Sigmoid colon (tissue), 7 donors: ENCODE results near the gene ADAM19. TPM values are rescaled to one million over a fixed set of nuclear protein-coding genes. Genes with fewer than 3 reads are reported as not detected.
A peak's percentile ranks its signal among the peaks of the same experiment; 100 is the strongest.

Experiments
- DNase-seq: peaks from one replicate; pipeline ENCODE4 v3.0.0-alpha.2; 2019
- H3K27ac ChIP-seq, 4 donors: fragments of 200-600 bp; sonication (generic); one replicate each; pipeline ENCODE4 v1.5.1; 2016 to 2019; ENCODE audit warnings: mild to moderate bottlenecking in 1 of 4
- H3K27me3 ChIP-seq, 3 donors: fragments of 200-600 bp; sonication (generic); one replicate each; pipeline ENCODE4 v1.5.1; 2019; ENCODE audit warnings: mild to moderate bottlenecking in 1 of 3
- H3K36me3 ChIP-seq, 4 donors: fragments of 200-600 bp; sonication (generic); one replicate each; pipeline ENCODE4 v1.5.1; 2016 to 2019
- H3K4me1 ChIP-seq, 4 donors: fragments of 200-600 bp; sonication (generic); one replicate each; pipeline ENCODE4 v1.5.1; 2017 to 2019
- H3K4me3 ChIP-seq, 4 donors: fragments of 200-600 bp; sonication (generic); one replicate each; pipeline ENCODE4 v1.5.1; 2017 to 2019; ENCODE audit warnings: mild to moderate bottlenecking in 2 of 4, moderate library complexity in 1 of 4
- H3K9me3 ChIP-seq, 4 donors: fragments of 200-600 bp in 3 of 4; sonication (generic) in 3 of 4; one replicate each; pipeline versions ENCODE4 v1.5.1 to v1.6.1; 2013 to 2019
- EP300 ChIP-seq, 4 donors: sonication (generic); formaldehyde crosslinking; IDR thresholded peaks; one replicate each; pipeline ENCODE4 v1.6.1; 2017; ENCODE audit warnings: antibody characterized with exemption in 4 of 4
- POLR2A ChIP-seq, 2 donors: fragments of 450-650 bp; IDR thresholded peaks; one replicate each; pipeline ENCODE4 v1.6.1; 2016; ENCODE audit warnings: antibody characterized with exemption in 2 of 2, mild to moderate bottlenecking in 2 of 2, moderate library complexity in 2 of 2
- POLR2AphosphoS5 ChIP-seq, 4 donors: sonication (generic); formaldehyde crosslinking; IDR thresholded peaks; one replicate each; pipeline ENCODE4 v1.6.1; 2017; ENCODE audit warnings: antibody characterized with exemption in 4 of 4
- WGBS, 2 donors: extraction: QIAGEN DNeasy Blood & Tissue Kit; methylation state at CpG; one replicate each; pipeline ENCODE4 v1.1.7; 2013; 5-methylcytosine and 5-hydroxymethylcytosine counted together
- intact Hi-C: fragments of 100-400 bp; cut with DNase I; formaldehyde crosslinking; loops from one replicate; pipeline ENCODE4 v1.15.1; 2023
- polyA plus RNA-seq, 3 donors: library from polyadenylated mRNA; stranded (reverse); fragments of 200-250 nt; gene quantifications; one replicate each; pipeline ENCODE4 v1.2.3, GENCODE V29; 2013
- total RNA-seq, 4 donors: library from RNA; depleted of rRNA; stranded (reverse); fragments of >200 nt; gene quantifications; one replicate each; pipeline ENCODE4 v1.1.0, GENCODE V29; 2016
- TF ChIP-seq, protein P1 (sequence below), 4 experiments: fragments of 450-650 bp in 3 of 4; fragments of 200-600 bp in 1 of 4; IDR thresholded peaks; one replicate each; pipeline ENCODE4 v1.5.1; 2016 to 2019; ENCODE audit warnings: antibody characterized with exemption in 4 of 4, mild to moderate bottlenecking in 3 of 4, moderate library complexity in 2 of 4
- donor health status: healthy with polysubstance abuse.
- donor health status: Bipolar disorder and iron deficiency.
- donor health status: healthy.

The ADAM19 gene
- total and polyA plus RNA-seq, 7 donors, result 1.2 to 53.2 (median 18.8) TPM

DNA sequence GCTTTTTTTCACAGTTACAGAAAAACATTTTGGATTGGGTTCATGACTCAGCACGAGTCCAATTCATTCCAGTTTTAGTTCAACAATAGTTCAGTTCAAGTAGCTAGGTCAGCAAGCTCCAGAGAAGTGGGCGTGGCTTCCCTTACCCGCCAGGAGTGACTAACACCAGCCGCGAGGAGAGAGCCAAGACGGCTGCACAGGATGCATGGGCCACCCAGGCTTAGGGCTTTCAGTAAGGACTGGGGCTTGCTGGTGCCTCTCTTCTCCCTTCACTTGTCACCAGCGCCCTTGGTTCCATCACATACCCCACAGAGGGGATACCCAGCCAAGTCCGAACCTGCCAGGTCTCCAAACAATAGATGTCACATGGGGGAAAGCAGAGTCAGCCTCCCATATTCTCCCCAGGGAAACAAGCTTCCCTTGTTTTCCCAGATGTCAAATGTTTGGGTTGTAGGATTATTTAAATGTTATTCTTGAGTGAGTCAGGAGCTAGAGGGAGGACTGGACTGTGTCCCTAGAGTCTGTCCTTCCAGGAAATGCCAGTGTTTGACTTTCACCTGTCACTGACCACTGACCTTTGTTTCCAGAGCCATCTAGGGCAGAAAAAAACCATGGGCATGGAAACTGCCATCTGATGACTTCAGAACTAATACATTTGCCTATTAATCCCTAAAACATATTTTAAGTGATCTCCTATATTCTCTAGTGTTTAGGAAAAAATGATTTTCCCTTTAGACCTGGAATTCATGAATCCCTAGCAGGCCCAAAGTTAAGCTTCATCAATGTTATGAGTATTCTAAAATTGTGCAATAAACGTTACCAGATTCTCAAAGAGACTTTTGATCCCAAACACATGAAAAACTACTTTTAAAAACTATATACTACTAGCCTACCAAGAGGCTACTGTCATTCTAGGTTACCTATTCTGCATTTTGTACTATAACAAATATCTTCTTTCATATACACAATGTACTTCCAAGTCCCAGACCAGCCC, 63.6 kb downstream of the ADAM19 start:
- H3K27me3 ChIP-seq, result no peaks in the 10 kb centered on the region
- TF ChIP-seq, protein P1, sequence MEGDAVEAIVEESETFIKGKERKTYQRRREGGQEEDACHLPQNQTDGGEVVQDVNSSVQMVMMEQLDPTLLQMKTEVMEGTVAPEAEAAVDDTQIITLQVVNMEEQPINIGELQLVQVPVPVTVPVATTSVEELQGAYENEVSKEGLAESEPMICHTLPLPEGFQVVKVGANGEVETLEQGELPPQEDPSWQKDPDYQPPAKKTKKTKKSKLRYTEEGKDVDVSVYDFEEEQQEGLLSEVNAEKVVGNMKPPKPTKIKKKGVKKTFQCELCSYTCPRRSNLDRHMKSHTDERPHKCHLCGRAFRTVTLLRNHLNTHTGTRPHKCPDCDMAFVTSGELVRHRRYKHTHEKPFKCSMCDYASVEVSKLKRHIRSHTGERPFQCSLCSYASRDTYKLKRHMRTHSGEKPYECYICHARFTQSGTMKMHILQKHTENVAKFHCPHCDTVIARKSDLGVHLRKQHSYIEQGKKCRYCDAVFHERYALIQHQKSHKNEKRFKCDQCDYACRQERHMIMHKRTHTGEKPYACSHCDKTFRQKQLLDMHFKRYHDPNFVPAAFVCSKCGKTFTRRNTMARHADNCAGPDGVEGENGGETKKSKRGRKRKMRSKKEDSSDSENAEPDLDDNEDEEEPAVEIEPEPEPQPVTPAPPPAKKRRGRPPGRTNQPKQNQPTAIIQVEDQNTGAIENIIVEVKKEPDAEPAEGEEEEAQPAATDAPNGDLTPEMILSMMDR (IDR thresholded peaks at IDR 0.05), result no peak
- TF ChIP-seq POLR2A (IDR thresholded peaks at IDR 0.05) (no peak), POLR2AphosphoS5 (IDR thresholded peaks at IDR 0.05) (peak; percentile 38 to 89 (median 68)), EP300 (IDR thresholded peaks at IDR 0.05) (peak in 2 of 4 donors; percentile 14 to 17)
- peaks cover 0 to 31% (median 17%) of the 10 kb centered on the region in 4 donors for H3K36me3 ChIP-seq
- DNase-seq, result peak; percentile 99
- peaks cover 0 to 76% (median 48%) of the 10 kb centered on the region in 4 donors for H3K4me1 ChIP-seq
- intact Hi-C loops, result no loop called here
- no peak overlapping the region for H3K4me3 ChIP-seq
- WGBS, 2 donors, result 70 to 78% methylated on average over 9 of the region's 9 CpGs
- peak overlapping the region; percentile 76 to 95 (median 84) for H3K27ac ChIP-seq
- H3K9me3 ChIP-seq, result no peaks in the 10 kb centered on the region

DNA sequence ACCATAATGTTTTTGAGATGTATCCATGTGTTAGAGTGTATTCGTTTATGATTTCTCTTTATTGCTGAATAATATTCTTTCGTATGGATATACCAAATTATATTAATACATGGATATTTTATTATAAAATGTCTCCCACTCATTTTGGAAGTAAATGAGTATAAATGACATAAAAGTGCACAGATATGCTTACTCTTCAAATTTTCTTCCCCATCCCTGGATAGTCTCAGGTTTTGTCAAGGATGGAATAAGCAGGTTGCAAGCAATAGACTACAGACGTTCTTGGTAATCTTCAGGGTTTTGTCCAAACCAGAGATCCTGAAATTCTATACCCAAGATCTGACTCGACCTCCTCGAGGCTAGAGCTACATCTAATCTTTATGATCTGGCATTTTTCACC, 64.9 kb downstream of the ADAM19 start:
- no peak overlapping the region for H3K4me3 ChIP-seq
- no peaks in the 10 kb centered on the region for H3K9me3 ChIP-seq
- no peak for DNase-seq
- peaks cover 0 to 64% (median 35%) of the 10 kb centered on the region in 4 donors for H3K4me1 ChIP-seq
- intact Hi-C loops, result no loop called here
- H3K36me3 ChIP-seq, result peaks cover 0 to 44% (median 20%) of the 10 kb centered on the region in 4 donors
- no peaks in the 10 kb centered on the region for H3K27me3 ChIP-seq
- TF ChIP-seq, protein P1 (IDR thresholded peaks at IDR 0.05), result no peak
- TF ChIP-seq EP300 (IDR thresholded peaks at IDR 0.05) (no peak), POLR2A (IDR thresholded peaks at IDR 0.05) (no peak), POLR2AphosphoS5 (IDR thresholded peaks at IDR 0.05) (no peak)
- WGBS, 2 donors, result 89 to 91% methylated on average over 5 of the region's 5 CpGs
- H3K27ac ChIP-seq, result peak overlapping the region; percentile 76 to 95 (median 84)

DNA sequence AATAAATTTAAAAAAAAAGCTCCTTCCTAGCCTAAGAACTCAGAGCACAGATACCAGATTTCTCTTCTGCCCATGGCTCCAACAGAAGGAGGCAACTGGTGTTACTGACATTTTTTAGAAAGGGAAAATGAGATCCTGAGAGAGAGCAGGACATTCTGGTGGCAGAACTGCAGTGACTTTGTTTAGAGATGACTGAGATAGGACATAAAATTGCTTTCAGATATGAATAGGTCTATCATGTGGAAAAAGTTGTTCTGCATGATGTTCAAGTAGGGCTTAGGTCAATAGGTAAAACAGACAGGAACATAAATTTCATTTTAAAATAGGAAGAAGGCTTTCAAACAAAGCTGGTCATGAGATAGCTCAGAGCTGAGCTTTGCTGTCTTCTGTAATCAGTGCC, 66.0 kb downstream of the ADAM19 start:
- no peak overlapping the region for H3K4me3 ChIP-seq
- H3K27ac ChIP-seq, result peak overlapping the region in 3 of 4 donors; percentile 76 to 95 (median 89)
- no peak for DNase-seq
- H3K27me3 ChIP-seq, result no peaks in the 10 kb centered on the region
- intact Hi-C loops, result no loop called here
- peaks cover 0 to 53% (median 23%) of the 10 kb centered on the region in 4 donors for H3K36me3 ChIP-seq
- H3K9me3 ChIP-seq, result no peaks in the 10 kb centered on the region
- peaks cover 0 to 53% (median 28%) of the 10 kb centered on the region in 4 donors for H3K4me1 ChIP-seq
- TF ChIP-seq EP300 (IDR thresholded peaks at IDR 0.05), result no peak
- TF ChIP-seq, protein P1 (IDR thresholded peaks at IDR 0.05), result no peak
- TF ChIP-seq POLR2AphosphoS5 (IDR thresholded peaks at IDR 0.05), result no peak
- TF ChIP-seq POLR2A (IDR thresholded peaks at IDR 0.05), result no peak

DNA sequence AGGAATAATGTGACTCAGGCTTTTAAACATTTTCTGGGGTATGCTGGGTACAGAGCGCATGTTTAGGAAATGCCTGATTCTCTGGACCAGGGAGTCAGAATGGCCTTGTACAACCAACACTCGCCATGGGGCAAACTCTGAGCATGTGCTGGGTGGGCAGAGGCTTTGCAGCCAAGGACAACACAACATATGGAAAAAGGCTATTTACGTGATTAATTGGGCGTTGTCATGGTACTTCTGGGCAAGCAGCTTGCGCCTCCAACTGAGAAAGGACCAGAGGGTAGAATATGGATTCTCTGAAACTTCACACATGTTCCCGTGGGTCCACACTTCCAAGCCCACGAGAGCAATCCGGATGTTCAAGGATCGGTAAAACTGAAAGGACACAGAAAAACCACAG, 66.5 kb downstream of the ADAM19 start:
- TF ChIP-seq POLR2AphosphoS5 (IDR thresholded peaks at IDR 0.05) (no peak), POLR2A (IDR thresholded peaks at IDR 0.05) (no peak), EP300 (IDR thresholded peaks at IDR 0.05) (no peak)
- TF ChIP-seq, protein P1 (IDR thresholded peaks at IDR 0.05), result no peak
- Histone ChIP-seq H3K36me3 (peaks cover 0 to 58% (median 25%) of the 10 kb centered on the region in 4 donors), H3K27ac (peak overlapping the region in 2 of 4 donors; percentile 89 to 95), H3K27me3 (no peaks in the 10 kb centered on the region), H3K9me3 (no peaks in the 10 kb centered on the region), H3K4me3 (no peak overlapping the region), H3K4me1 (peaks cover 0 to 53% (median 26%) of the 10 kb centered on the region in 4 donors)
- intact Hi-C loops, result no loop called here
- WGBS, 2 donors, result 88 to 95% methylated on average over 9 of the region's 9 CpGs
- DNase-seq, result no peak
